A673 (cell line): ENCODE data around the gene SLMAP. TPM values are rescaled to one million over a fixed set of nuclear protein-coding genes. Genes with fewer than 3 reads are reported as not detected.
A peak's percentile ranks its signal among the peaks of the same experiment; 100 is the strongest.

Experiments used
- BruUV-seq: library from RNA; stranded (reverse); fragments of 400-500 nt; replicated peaks from 2 replicates; lab custom pipeline; 2021; lab: Mats Ljungman, UMichigan
- CTCF ChIA-PET: fragments of 300-600 bp; sonication (Branson Sonifier 250); formaldehyde crosslinking; loops from one replicate; lab custom pipeline; 2022; ENCODE audit warnings: antibody characterized with exemption; lab: Charles Lee
- POLR2A ChIA-PET: fragments of 300-600 bp; sonication (Branson Sonifier 250); formaldehyde crosslinking; loops from one replicate; lab custom pipeline; 2022; ENCODE audit warnings: antibody characterized with exemption; ENCODE audit not compliant: low non-redundant PET; lab: Charles Lee
- DNase-seq: peaks from one replicate; pipeline ENCODE4 v3.0.0-alpha.2; 2015; ENCODE audit warnings: low spot score
- H3K27ac ChIP-seq: fragments of 200-600 bp; sonication (generic); 2 replicates; pipeline ENCODE4 v1.5.1; 2016; ENCODE audit warnings: mixed run types, low read depth, mild to moderate bottlenecking, mixed read lengths, antibody characterized with exemption, low read length; ENCODE audit not compliant: poor library complexity, severe bottlenecking
- H3K27me3 ChIP-seq: fragments of 200-600 bp; sonication (generic); replicated peaks from 2 replicates; pipeline ENCODE4 v1.6.1; 2017; ENCODE audit warnings: mixed run types, low read depth, mild to moderate bottlenecking, mixed read lengths, antibody characterized with exemption, low read length; ENCODE audit not compliant: insufficient read depth, poor library complexity
- H3K36me3 ChIP-seq: fragments of 200-600 bp; sonication (generic); 2 replicates; pipeline ENCODE4 v1.6.1; 2016; ENCODE audit warnings: mixed run types, mild to moderate bottlenecking, mixed read lengths, antibody characterized with exemption, low read length; ENCODE audit not compliant: insufficient read depth, poor library complexity, severe bottlenecking
- H3K4me1 ChIP-seq: fragments of 200-600 bp; sonication (generic); 2 replicates; pipeline ENCODE4 v1.6.1; 2017; ENCODE audit warnings: mixed run types, mild to moderate bottlenecking, mixed read lengths, antibody characterized with exemption, low read length; ENCODE audit not compliant: insufficient read depth, poor library complexity, severe bottlenecking
- H3K4me3 ChIP-seq: fragments of 200-600 bp; sonication (generic); 2 replicates; pipeline ENCODE4 v1.5.1; 2016; ENCODE audit warnings: low read depth, mixed run types, mild to moderate bottlenecking, mixed read lengths, low read length; ENCODE audit not compliant: poor library complexity, severe bottlenecking
- H3K9me3 ChIP-seq: fragments of 200-600 bp; sonication (generic); 2 replicates; pipeline ENCODE4 v1.6.1; 2016; ENCODE audit warnings: mixed run types, low read depth, mild to moderate bottlenecking, mixed read lengths, antibody characterized with exemption, low read length; ENCODE audit not compliant: poor library complexity, severe bottlenecking
- EZH2 ChIP-seq: fragments of 200-600 bp; sonication (generic); IDR thresholded peaks from 2 replicates; pipeline ENCODE4 v1.6.1; 2017; ENCODE audit warnings: borderline replicate concordance, low read depth, mild to moderate bottlenecking, mixed read lengths, antibody characterized with exemption, low read length; ENCODE audit not compliant: poor library complexity, severe bottlenecking
- intact Hi-C: fragments of 100-400 bp; cut with micrococcal nuclease; formaldehyde crosslinking; loops from one replicate; pipeline ENCODE4 v1.10.0; 2022; ENCODE audit not compliant: unreplicated experiment
- total RNA-seq: library from RNA; stranded (reverse); gene quantifications from 2 replicates; pipeline ENCODE4 v1.2.3, GENCODE V29; 2021
- TF ChIP-seq, protein P1 (sequence below): fragments of 300-800, 200-600 bp; sonication (generic); conservative IDR thresholded peaks from 2 replicates; pipeline ENCODE4 v1.5.1; 2017; ENCODE audit warnings: low read depth, mild to moderate bottlenecking, antibody characterized with exemption, low read length, moderate library complexity, mixed read lengths

The SLMAP gene
- total RNA-seq, 1 experiment from 2014 or later = 32.4 TPM

DNA sequence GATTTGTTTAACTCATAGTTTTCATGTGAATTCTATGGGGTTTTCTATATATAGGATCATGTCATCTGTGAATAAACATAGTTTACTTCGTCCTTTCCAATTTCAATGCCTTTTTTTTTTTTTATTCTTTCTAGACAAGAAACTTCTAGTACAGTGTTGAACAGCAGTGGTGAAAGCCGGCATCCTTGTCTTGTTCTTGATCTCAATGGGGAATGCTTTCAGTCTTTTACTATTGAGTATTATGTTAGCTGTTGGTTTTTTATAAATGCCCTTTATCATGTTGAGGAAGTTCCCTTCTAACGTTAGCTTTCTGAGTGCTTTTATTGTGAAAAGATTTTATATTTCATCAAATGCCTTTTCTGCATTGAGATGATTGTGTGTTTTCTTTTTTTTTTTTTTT is 69.0 kb downstream of the SLMAP start:
- Histone ChIP-seq H3K9me3 (no peaks in the 10 kb centered on the region), H3K36me3 (no peaks in the 10 kb centered on the region), H3K27ac (no peak overlapping the region), H3K4me1 (peaks cover 5% of the 10 kb centered on the region), H3K4me3 (no peak overlapping the region), H3K27me3 (no peaks in the 10 kb centered on the region)
- ChIA-PET CTCF (no interaction called here), POLR2A (no interaction called here)
- intact Hi-C loops = no loop called here
- BruUV-seq = no TSS peak
- DNase-seq = no peak
- TF ChIP-seq, protein P1, sequence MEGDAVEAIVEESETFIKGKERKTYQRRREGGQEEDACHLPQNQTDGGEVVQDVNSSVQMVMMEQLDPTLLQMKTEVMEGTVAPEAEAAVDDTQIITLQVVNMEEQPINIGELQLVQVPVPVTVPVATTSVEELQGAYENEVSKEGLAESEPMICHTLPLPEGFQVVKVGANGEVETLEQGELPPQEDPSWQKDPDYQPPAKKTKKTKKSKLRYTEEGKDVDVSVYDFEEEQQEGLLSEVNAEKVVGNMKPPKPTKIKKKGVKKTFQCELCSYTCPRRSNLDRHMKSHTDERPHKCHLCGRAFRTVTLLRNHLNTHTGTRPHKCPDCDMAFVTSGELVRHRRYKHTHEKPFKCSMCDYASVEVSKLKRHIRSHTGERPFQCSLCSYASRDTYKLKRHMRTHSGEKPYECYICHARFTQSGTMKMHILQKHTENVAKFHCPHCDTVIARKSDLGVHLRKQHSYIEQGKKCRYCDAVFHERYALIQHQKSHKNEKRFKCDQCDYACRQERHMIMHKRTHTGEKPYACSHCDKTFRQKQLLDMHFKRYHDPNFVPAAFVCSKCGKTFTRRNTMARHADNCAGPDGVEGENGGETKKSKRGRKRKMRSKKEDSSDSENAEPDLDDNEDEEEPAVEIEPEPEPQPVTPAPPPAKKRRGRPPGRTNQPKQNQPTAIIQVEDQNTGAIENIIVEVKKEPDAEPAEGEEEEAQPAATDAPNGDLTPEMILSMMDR = no peak
- TF ChIP-seq EZH2 = no peak

DNA sequence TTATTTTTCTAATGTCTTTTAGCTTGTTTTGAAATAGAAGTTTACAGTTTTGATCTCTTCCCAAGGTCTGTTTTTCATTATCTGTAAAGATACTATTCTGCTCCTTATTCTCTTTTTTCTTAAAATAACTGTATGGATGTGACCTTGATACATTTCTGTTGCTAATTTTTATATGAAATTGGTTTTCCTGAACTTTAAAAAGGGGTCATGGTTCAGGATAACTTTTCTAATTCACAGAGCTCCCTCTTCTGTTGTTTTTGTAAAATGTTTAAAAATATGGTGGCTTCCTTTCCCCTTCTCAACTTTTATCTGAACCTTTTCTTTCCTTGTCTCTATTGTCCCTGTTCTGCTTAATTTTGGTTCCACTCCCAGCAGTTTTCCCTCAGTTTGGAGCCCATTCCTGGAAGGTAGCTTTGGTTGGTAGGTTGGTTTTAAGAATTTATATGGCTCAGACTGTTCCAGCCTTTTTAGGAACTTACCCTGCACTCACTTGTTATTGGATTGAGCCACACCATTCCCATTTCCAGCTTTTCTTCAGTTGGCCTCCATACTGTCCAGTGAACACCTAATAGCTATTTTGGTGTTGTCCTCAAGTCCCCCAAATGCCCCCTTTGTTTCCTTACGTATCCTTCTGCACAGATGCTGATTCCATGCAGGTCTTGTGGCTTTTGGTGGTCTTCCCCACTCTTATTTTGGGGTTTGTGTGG is 70.3 kb downstream of the SLMAP start:
- no peaks in the 10 kb centered on the region for H3K27me3 ChIP-seq
- TF ChIP-seq, protein P1 = peak; percentile 24; the same call in 1 of the 2 replicates
- no peak for TF ChIP-seq EZH2
- peaks cover 5% of the 10 kb centered on the region for H3K4me1 ChIP-seq
- no peaks in the 10 kb centered on the region for H3K9me3 ChIP-seq
- no peak overlapping the region for H3K4me3 ChIP-seq
- POLR2A ChIA-PET = no interaction called here
- no peak overlapping the region for H3K27ac ChIP-seq
- BruUV-seq = no TSS peak
- DNase-seq = no peak
- CTCF ChIA-PET = interaction anchor here (0.5 kb wide), 1 partner anchor 180 kb away, joined by 4 read pairs; no protein-coding TSS in a partner anchor
- H3K36me3 ChIP-seq = no peaks in the 10 kb centered on the region
- intact Hi-C loops = no loop called here

DNA sequence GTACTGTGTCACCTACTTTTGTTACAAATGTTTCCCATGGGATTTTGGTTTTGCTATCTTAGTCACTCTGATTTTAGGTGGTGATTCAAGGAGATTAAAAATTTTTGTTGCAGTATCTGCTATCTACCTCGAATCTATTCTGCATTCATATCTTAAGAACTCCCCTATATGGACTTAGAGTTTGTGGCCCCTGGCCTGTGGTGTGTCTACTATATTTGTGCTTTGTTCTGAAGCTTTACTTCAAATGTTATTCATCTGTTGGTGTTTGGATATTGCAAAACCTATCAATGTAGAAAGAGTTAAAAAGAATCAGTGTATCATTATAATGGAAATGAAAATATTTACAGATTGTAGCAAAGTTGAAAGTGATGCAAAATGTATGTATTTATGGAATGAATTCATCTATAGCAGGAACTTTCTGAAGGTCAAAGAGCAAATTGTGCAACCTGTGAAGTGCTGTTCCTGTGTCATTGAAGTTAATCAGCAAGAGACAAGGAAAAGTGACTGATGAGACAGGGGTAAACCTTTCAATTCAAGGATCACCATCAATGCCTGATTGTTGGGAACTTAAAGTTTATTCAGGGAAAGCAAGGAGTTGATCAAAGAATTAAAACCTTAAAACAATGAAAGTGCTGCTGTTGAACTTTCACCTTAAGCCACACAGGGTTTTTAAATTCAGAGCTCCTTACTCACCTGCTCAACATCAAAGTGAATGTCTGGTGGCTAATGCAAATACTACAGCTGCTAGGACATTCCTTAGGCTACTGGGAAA is 71.0 kb downstream of the SLMAP start:
- no TSS peak for BruUV-seq
- POLR2A ChIA-PET = no interaction called here
- Histone ChIP-seq H3K36me3 (no peaks in the 10 kb centered on the region), H3K27me3 (no peaks in the 10 kb centered on the region), H3K4me1 (peaks cover under 1% of the 10 kb centered on the region), H3K4me3 (no peak overlapping the region), H3K27ac (no peak overlapping the region), H3K9me3 (no peaks in the 10 kb centered on the region)
- CTCF ChIA-PET = no interaction called here
- intact Hi-C loops = no loop called here
- TF ChIP-seq EZH2 = no peak
- TF ChIP-seq, protein P1 = no peak
- DNase-seq = no peak
